Stimulated activated CD4-positive, alpha-beta T cell treated with anti-CD3 and anti-CD28 coated beads, Interleukin-2, amount 100 ng/mL, for 4 hours (primary cell): ENCODE results near the gene ADGRD1.
"Not testable (repeated sequence)": the region's sequence is repeated elsewhere in the genome, so short reads cannot be mapped to it uniquely, and the experiment has no call there.

Source experiments
- DNase-seq: peaks from one replicate; pipeline ENCODE4 v3.0.0-alpha.2; 2020; ENCODE audit warnings: low read depth

The ADGRD1 gene

GRCh38 chr12:130937546-130937945 is 16.2 kb upstream of the ADGRD1 start:
- not testable (repeated sequence) for DNase-seq

GRCh38 chr12:130938186-130938585 is 15.5 kb upstream of the ADGRD1 start:
- DNase-seq = no peak

- DNase-seq = no peak
Observed at GRCh38 chr12:130944878-130945277, 8.8 kb upstream of the ADGRD1 start.

- no peak for DNase-seq
Observed at GRCh38 chr12:130945786-130946492, 7.8 kb upstream of the ADGRD1 start.

- no peak for DNase-seq
Observed at GRCh38 chr12:130947028-130947613, 6.6 kb upstream of the ADGRD1 start.

- DNase-seq = no peak
Observed at GRCh38 chr12:130948136-130948535, 5.6 kb upstream of the ADGRD1 start.

GRCh38 chr12:130948751-130949150 is 5.0 kb upstream of the ADGRD1 start:
- DNase-seq = no peak

- DNase-seq = no peak
Observed at GRCh38 chr12:130949806-130950205, 3.9 kb upstream of the ADGRD1 start.

GRCh38 chr12:130951636-130952035 is 2.1 kb upstream of the ADGRD1 start:
- DNase-seq = no peak

- DNase-seq = no peak
Observed at GRCh38 chr12:130952171-130952954, 1.3 kb upstream of the ADGRD1 start.

GRCh38 chr12:130954544-130954831 is 781 bp downstream of the ADGRD1 start:
- DNase-seq = no peak

GRCh38 chr12:130955238-130955816 is 1.6 kb downstream of the ADGRD1 start:
- no peak for DNase-seq

- no peak for DNase-seq
Observed at GRCh38 chr12:130956009-130956408, 2.3 kb downstream of the ADGRD1 start.

GRCh38 chr12:130956456-130957303 is 3.0 kb downstream of the ADGRD1 start:
- DNase-seq = no peak

- DNase-seq = no peak
Observed at GRCh38 chr12:130957304-130957621, 3.6 kb downstream of the ADGRD1 start.

GRCh38 chr12:130958557-130959140 is 4.9 kb downstream of the ADGRD1 start:
- no peak for DNase-seq

GRCh38 chr12:130959632-130960031 is 5.9 kb downstream of the ADGRD1 start:
- no peak for DNase-seq

- no peak for DNase-seq
Observed at GRCh38 chr12:130960058-130960457, 6.4 kb downstream of the ADGRD1 start.

- no peak for DNase-seq
Observed at GRCh38 chr12:130960787-130961186, 7.1 kb downstream of the ADGRD1 start.

GRCh38 chr12:130961921-130962451 is 8.3 kb downstream of the ADGRD1 start:
- DNase-seq = no peak

GRCh38 chr12:130965214-130965613 is 11.5 kb downstream of the ADGRD1 start:
- no peak for DNase-seq

- DNase-seq = no peak
Observed at GRCh38 chr12:130965668-130966067, 12.0 kb downstream of the ADGRD1 start.
